ENCODE measurements around the gene VPS4A.

Gene VPS4A

GRCh38 chr16:69311533-69312387, 610 bp downstream of the VPS4A start:
- no peak for TF ChIP-seq CTCF (IDR thresholded peaks at IDR 0.05)

GRCh38 chr16:69313469-69313868, 2.3 kb downstream of the VPS4A start:
- TF ChIP-seq CTCF (IDR thresholded peaks at IDR 0.05), result no peak

DNA sequence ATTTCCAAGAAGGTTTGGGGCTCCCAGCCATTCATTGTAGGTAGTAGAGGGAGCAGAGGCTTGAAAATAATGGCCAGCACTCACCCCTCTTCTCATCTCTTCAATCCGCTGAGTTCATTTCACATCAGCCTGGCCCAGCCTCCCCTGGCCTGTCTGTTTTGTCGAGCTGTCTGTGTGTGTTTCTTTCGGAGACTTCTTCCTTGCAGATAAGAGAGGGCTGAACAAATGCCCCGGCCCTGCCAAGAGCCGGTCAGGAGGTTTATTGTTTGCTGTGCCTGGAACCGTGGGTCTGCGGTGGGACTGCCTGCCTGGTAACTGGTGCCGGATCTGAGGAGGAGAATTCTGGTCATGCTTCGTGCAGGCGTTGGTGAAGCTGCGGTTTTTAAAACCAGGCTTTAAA, 3.4 kb downstream of the VPS4A start:
- no peak for TF ChIP-seq CTCF (IDR thresholded peaks at IDR 0.05)

DNA sequence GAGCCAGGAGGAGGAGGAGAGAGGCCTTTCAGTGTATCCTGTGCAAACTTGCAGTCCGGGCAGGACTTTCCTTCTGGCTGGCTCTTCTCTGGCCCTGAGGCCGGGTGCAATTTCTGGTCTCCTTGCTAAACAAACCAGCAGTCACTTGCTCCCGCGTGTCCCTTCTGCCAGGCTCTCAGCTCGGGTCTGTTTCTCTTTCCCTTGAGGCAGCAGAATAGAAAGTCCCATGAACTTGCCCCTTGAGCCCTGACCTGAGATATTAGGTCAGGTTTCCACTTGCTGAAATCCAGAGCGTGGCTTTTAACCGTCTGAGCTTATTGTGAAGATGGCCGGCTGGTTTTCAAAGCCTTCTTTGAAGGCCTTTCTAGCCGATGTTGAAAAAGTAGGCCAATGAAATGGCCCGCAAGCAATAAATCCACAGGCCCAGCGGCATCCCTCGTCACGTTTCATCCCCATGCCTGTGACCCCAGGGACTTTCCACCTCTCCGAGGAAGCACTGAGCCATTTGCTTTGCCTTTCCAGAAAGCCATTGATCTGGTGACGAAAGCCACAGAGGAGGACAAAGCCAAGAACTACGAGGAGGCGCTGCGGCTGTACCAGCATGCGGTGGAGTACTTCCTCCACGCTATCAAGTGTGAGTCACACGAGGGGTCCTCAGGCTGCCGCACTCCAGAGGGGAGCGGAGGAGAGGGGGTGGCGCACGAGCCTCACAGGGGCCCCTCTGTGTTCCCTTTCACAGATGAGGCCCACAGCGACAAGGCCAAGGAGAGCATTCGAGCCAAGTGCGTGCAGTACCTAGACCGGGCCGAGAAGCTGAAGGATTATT, 4.5 kb downstream of the VPS4A start:
- TF ChIP-seq CTCF (IDR thresholded peaks at IDR 0.05), result no peak

GRCh38 chr16:69316595-69317034, 5.5 kb downstream of the VPS4A start:
- TF ChIP-seq CTCF (IDR thresholded peaks at IDR 0.05), result no peak

DNA sequence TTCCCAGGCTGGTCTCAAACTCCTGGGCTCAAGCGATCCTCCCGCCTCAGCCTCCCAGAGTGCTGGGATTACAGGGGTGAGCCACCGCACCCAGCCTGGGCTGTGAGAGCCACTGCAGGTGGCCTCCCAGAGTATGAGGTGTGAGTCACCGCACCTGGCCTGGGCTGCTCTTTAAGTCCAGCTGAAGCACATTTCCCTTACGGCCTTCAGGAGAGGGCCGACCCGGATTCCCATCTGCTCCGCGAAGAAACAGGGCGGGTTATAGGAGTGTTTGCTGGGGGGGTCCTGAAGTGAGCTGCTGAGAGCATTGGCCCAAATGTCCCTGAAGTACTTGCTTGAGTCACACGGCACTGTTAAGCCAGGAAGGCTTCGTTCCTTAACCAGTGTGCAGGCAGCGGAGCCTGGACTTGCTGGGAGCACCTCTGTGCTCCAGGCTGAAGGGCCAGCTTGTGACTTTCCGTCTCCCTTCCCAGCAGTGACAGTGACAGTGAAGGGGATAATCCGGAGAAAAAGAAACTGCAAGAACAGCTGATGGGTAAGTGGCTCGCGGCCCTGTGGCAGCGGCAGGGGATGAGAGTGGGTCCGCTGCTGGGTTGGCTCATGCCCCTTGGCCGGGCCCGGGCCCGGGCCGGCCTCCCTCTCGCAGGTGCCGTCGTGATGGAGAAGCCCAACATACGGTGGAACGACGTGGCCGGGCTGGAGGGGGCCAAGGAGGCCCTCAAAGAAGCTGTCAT, 7.2 kb downstream of the VPS4A start:
- TF ChIP-seq CTCF (IDR thresholded peaks at IDR 0.05), result no peak

- TF ChIP-seq CTCF (IDR thresholded peaks at IDR 0.05), result no peak
Measured at GRCh38 chr16:69318911-69319289, 7.8 kb downstream of the VPS4A start.

Measured in LNCAP (cell line).